HUES6 (cell line): ENCODE measurements around the gene AIG1.
"Not testable (repeated sequence)": the region's sequence is repeated elsewhere in the genome, so short reads cannot be mapped to it uniquely, and the experiment has no call there.

Source experiments
- H3K27ac ChIP-seq: 2 replicates; pipeline ENCODE4 v1.7.0; 2013; ENCODE audit warnings: low read depth, mild to moderate bottlenecking, low read length, inconsistent platforms
- H3K27me3 ChIP-seq: 2 replicates; pipeline ENCODE4 v1.6.1; 2013; ENCODE audit warnings: low read length; ENCODE audit not compliant: control insufficient read depth, insufficient read depth
- H3K36me3 ChIP-seq: 2 replicates; pipeline ENCODE4 v1.6.1; 2013; ENCODE audit warnings: low read length; ENCODE audit not compliant: control insufficient read depth, insufficient read depth
- H3K4me1 ChIP-seq: 2 replicates; pipeline ENCODE4 v1.6.1; 2013; ENCODE audit warnings: low read length; ENCODE audit not compliant: control insufficient read depth, insufficient read depth
- H3K4me3 ChIP-seq: 2 replicates; pipeline ENCODE4 v1.5.1; 2013; ENCODE audit warnings: low read depth, low read length
- H3K9ac ChIP-seq: one replicate; pipeline ENCODE4 v1.6.1; 2013; ENCODE audit warnings: mild to moderate bottlenecking, low read length
- H3K9me3 ChIP-seq: 2 replicates; pipeline ENCODE4 v1.6.1; 2013; ENCODE audit warnings: low read depth, low read length; ENCODE audit not compliant: control insufficient read depth, insufficient read depth

The AIG1 gene

DNA sequence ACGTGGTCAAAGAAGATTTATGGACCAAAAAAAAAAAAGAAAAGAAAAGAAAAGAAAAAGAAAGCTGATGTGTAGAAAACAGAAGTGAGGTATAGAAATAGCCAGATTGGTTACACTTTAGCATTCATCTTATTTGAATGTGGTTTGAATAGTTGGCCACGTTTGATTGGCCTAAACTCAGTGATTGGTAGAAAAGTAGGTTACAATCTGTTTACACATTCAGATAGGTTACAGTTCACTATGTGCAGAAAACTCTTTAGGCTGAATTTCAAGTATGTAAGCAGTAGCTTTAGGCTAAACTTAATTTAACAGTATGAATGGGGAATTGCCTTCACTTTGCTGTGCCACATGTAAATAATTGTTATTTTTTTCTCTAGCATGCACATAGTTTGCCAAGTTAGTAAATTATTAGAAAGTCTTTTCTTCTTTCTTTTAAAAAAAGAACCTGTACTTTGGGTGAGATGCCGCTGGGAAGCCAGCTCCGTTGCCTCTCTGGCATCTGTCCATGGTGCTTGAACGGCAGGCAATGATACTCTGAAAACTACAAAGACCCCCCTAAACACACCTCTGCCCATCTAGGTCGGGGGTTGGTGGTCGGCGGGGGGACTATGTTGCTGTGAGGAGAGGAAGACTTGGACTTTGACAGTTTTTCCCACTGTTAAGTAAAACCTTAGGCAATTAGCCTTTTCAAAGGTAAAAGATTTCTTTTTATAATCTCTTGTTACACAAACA, 173.0 kb downstream of the AIG1 start:
- Histone ChIP-seq H3K27me3 (no peaks in the 10 kb centered on the region), H3K27ac (no peak overlapping the region), H3K4me3 (no peak overlapping the region), H3K9me3 (no peaks in the 10 kb centered on the region), H3K36me3 (no peaks in the 10 kb centered on the region), H3K9ac (no peak overlapping the region), H3K4me1 (peaks cover 4% of the 10 kb centered on the region; the same call in 1 of the 2 replicates)

DNA sequence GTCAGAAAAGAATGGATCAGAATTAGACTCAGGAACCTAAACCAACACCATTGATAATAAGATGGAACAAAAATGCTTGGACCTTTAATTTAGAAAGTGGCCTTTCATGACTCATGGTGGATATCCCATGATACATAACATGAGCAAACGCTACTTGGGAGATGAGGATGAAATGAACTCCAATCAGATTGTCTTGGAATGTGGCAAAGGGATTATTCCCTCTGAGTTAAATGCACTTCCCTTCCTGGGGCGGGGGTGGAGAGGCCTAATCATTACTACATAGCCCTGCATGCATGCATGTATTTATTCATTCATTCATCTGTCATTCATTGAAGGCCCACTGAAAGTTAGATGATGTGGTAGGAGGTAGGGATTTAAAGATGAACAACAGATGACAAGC, 174.0 kb downstream of the AIG1 start:
- Histone ChIP-seq H3K9me3 (no peaks in the 10 kb centered on the region), H3K4me1 (peaks cover 4% of the 10 kb centered on the region; the same call in 1 of the 2 replicates)

DNA sequence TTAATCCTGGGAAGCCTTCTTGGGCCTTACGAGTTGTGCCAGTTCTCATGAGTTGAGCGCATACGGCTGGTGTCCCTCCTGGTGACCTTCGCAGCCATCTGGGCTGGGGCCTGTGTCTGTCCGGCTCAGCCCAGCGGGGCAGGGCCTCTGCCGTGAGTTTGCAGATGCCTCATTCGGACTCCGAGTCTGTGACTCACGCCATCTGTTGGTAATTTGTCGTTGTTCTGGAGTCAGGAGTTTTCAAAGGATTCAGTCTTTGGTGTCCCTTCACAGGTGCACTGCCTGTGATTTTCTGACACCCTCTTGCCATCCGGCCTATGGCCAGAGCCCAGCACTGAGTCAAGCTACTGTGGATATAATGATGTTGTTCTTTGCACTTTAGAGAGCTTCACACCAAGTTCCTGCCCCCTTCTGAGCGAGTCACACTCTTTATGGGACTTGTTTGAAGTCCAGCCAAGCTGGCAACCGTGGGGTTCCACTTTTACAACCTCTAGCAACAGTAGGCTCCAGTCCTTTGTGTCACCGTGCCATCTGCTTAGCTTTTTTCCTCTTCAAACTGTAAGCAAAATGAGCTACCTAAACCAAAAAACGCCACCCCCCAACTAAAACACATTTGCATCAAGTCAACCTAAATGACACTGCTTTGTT, 175.6 kb downstream of the AIG1 start:
- Histone ChIP-seq H3K4me3 (no peak overlapping the region), H3K4me1 (peaks cover 4% of the 10 kb centered on the region; the same call in 1 of the 2 replicates), H3K36me3 (no peaks in the 10 kb centered on the region), H3K9me3 (no peaks in the 10 kb centered on the region), H3K27me3 (no peaks in the 10 kb centered on the region), H3K9ac (no peak overlapping the region), H3K27ac (no peak overlapping the region)

More for the DNA sequence above, 174.0 kb downstream of the AIG1 start:
- H3K27ac ChIP-seq, result no peak overlapping the region
- no peaks in the 10 kb centered on the region for H3K36me3 ChIP-seq
- H3K4me3 ChIP-seq, result no peak overlapping the region
- H3K9ac ChIP-seq, result no peak overlapping the region
- no peaks in the 10 kb centered on the region for H3K27me3 ChIP-seq

DNA sequence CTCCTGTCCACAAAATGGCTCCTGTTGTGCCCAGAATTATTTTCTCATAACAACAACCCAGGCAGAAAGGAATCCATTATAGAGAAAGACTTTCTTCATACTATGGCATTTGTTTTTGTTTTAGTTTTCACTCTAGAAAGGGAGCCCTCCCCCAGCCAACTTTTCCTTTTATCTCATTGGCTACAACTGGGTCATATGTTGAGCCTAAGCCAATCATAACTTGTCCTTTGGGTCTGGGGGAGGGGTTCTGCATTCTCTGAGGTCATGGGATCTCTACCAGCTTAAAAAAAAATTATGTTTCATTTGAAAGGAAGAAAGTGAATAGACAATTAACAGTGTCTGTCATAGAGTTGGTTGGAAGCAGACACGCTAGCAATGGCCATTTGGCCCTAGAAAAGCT, 177.6 kb downstream of the AIG1 start:
- Histone ChIP-seq H3K36me3 (no peaks in the 10 kb centered on the region), H3K4me1 (peaks cover 4% of the 10 kb centered on the region; the same call in 1 of the 2 replicates), H3K9ac (no peak overlapping the region), H3K4me3 (no peak overlapping the region), H3K27me3 (no peaks in the 10 kb centered on the region), H3K27ac (no peak overlapping the region), H3K9me3 (no peaks in the 10 kb centered on the region)

DNA sequence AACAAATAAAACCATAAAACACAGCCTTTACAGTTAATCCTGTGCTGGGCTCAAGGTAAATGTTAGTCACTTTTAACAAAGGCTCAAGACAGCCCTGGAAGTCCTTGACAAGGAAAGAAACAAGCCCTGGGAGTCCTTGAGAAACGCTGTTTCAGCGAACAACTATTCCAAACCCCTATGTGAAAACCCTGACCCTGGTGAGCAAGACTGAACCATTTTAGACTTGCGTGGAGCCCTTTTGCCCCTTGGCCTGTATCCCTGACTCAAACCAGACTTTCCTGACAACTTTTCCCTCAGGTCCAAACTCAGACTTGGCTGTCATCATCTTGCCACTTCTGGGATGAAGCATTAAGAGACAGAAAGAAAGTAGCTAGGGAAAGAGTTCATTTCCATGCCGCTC, 180.4 kb downstream of the AIG1 start:
- H3K4me3 ChIP-seq, result no peak overlapping the region
- H3K9ac ChIP-seq, result no peak overlapping the region
- H3K4me1 ChIP-seq, result 0 out of 2 replicates have a peak, but pooled peaks cover 3% of the 10 kb centered on the region
- H3K9me3 ChIP-seq, result peaks cover 3% of the 10 kb centered on the region
- H3K27me3 ChIP-seq, result no peaks in the 10 kb centered on the region
- no peak overlapping the region for H3K27ac ChIP-seq
- H3K36me3 ChIP-seq, result no peaks in the 10 kb centered on the region

DNA sequence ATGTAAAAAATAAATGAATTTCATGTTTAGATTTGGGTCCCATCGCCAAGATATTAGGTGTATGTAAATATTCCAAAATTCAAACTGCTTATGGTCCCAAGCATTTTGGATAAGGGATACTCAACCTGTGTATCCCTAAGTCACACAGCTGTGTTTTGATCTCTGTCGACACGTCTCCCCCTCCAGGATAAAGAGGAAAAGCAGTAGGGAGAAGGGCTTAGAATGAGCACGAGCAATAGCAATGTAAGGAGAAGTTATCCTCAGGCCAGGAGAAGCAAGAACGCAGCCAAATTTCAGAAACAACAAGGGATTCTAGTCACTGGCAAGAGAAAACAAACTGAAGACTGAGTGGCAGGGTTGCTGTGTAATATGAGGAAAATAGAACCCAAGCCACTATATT, 181.2 kb downstream of the AIG1 start:
- H3K4me1 ChIP-seq, result no peaks in the 10 kb centered on the region
- peaks cover 5% of the 10 kb centered on the region for H3K9me3 ChIP-seq
- no peak overlapping the region for H3K27ac ChIP-seq
- no peak overlapping the region for H3K9ac ChIP-seq
- H3K36me3 ChIP-seq, result no peaks in the 10 kb centered on the region
- no peak overlapping the region for H3K4me3 ChIP-seq
- H3K27me3 ChIP-seq, result no peaks in the 10 kb centered on the region

DNA sequence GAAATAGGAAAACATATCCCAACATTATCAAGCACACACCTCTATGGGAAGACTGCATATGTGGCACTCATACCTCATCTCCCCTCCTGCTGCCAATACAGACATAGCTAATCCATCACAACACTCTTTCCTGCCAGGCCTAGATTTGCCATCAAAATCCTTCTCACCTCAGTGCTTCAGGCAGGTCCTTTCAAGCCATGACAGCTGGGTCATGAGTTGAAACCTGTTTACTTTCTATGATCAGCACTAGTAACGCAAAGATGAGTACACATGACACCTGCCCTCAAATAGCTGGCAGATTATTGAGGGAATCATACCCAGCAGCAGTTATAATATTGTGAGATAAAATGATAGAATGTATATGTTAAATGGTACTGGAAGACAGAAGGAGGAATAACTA, 183.1 kb downstream of the AIG1 start:
- H3K9me3 ChIP-seq, result peaks cover 5% of the 10 kb centered on the region
- H3K36me3 ChIP-seq, result no peaks in the 10 kb centered on the region
- no peaks in the 10 kb centered on the region for H3K4me1 ChIP-seq
- H3K4me3 ChIP-seq, result no peak overlapping the region
- no peak overlapping the region for H3K9ac ChIP-seq
- H3K27ac ChIP-seq, result no peak overlapping the region
- no peaks in the 10 kb centered on the region for H3K27me3 ChIP-seq

DNA sequence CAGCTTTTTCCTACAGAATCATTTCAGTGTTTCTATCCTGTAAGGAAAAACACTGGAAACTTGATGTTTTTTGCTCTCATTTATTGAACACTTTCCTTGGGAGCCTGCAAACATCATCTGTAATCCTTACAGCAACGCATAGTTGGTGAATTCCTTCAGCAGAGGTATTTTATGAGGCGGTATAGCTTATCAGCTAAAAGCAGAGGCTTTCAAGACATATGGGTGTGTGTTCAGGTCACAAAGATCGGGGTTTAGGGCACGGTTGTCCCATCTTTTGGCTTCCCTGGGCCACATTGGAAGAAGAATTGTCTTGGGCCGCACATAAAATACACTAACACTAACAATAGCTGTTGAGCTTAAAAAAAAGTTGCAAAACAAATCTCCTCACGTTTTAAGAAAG, 185.0 kb downstream of the AIG1 start:
- Histone ChIP-seq H3K9me3 (peaks cover 5% of the 10 kb centered on the region), H3K4me1 (no peaks in the 10 kb centered on the region), H3K4me3 (no peak overlapping the region), H3K36me3 (no peaks in the 10 kb centered on the region), H3K9ac (no peak overlapping the region), H3K27me3 (no peaks in the 10 kb centered on the region), H3K27ac (no peak overlapping the region)

DNA sequence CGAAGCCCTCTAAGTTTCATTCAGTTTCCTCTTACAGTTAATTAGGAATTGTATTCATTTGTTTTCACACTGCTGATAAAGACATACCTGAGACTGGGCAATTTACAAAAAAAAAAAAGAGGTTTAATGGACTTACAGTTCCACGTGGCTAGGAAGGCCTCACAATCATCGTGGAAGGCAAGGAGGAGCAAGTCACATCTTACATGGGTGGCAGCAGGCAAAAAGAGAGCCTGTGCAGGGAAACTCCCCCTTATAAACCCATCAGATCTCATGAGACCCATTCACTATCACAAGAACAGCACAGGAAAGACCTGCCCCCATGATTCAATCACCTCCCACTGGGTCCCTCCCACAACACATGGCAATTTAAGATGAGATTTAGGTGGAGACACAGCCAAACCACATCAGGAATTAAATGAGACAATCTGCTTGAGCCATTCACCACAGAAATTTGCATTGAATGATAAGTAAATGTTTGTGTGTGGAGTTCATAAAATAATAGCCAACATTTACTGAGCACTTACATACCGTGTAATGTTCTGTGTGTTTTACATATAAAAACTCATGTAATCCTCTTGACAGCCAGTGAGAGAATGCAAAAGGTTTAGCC, 185.6 kb downstream of the AIG1 start:
- not testable (repeated sequence) for H3K27me3 ChIP-seq, H3K4me3 ChIP-seq, H3K27ac ChIP-seq, H3K9me3 ChIP-seq, H3K4me1 ChIP-seq, H3K36me3 ChIP-seq, H3K9ac ChIP-seq

DNA sequence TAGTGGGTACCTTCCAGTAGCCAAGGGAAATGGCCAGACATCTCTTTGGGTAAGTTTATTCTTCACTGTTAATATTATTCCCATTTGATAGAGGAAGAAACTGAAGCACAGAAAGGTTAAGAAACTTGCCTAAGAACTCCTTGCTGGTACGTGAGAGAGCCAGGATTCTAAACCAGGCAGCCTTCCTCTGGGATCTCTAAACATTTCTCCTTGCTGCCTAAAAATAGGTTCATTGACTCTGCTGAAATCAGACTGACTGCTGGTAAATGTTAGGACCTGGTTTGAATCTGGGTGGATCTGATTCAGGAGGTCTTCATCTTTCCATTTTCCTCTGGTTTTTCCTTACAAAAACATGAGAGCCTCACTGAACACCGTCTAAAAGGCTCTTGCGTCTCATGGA, 186.9 kb downstream of the AIG1 start:
- H3K9me3 ChIP-seq, result peaks cover 5% of the 10 kb centered on the region
- H3K4me1 ChIP-seq, result no peaks in the 10 kb centered on the region
- H3K27me3 ChIP-seq, result no peaks in the 10 kb centered on the region
- H3K27ac ChIP-seq, result no peak overlapping the region
- no peak overlapping the region for H3K4me3 ChIP-seq
- H3K9ac ChIP-seq, result no peak overlapping the region
- H3K36me3 ChIP-seq, result no peaks in the 10 kb centered on the region

DNA sequence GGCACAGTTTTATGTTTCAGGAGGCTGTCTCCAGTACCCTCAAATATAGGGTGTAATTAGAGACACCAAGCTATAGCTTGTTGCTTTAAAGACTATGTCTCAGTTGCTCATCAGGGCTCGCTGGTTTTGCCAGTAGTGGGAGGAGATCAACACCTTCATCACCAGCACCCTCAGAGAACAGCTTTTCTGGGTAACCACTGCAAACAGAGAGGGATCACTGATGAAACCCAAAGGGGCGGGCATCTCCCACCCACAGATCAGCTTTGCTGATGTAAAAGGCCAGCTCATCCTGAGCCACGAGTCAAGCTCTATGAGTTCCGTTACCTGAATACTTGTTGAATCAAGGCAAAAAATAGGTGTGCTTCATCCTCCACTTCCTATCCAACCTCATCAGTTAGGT, 187.7 kb downstream of the AIG1 start:
- Histone ChIP-seq H3K4me3 (no peak overlapping the region), H3K9ac (no peak overlapping the region), H3K27ac (no peak overlapping the region), H3K36me3 (no peaks in the 10 kb centered on the region), H3K27me3 (no peaks in the 10 kb centered on the region), H3K9me3 (peaks cover 5% of the 10 kb centered on the region), H3K4me1 (no peaks in the 10 kb centered on the region)
